MM.1S (cell line): ENCODE results near the gene LHCGR.

Source experiments
- DNase-seq: peaks from one replicate; pipeline ENCODE4 v3.0.0-alpha.2; 2015
- H2AFZ ChIP-seq: fragments of 300-600 bp; sonication (generic); 2 replicates; pipeline ENCODE4 v1.6.0; 2016; ENCODE audit warnings: antibody characterized with exemption, low read length
- H3F3A ChIP-seq: fragments of 300-600 bp; sonication (generic); 2 replicates; pipeline ENCODE4 v1.6.1; 2016; ENCODE audit warnings: mild to moderate bottlenecking, antibody characterized with exemption, low read length, moderate library complexity, mixed read lengths; ENCODE audit not compliant: insufficient read depth
- H3K27ac ChIP-seq: fragments of 300-600 bp; sonication (generic); 2 replicates; pipeline ENCODE4 v1.5.1; 2016; ENCODE audit warnings: mild to moderate bottlenecking, low read length
- H3K27me3 ChIP-seq: fragments of 300-600 bp; sonication (generic); replicated peaks from 2 replicates; pipeline ENCODE4 v1.6.0; 2016; ENCODE audit warnings: low read length; ENCODE audit not compliant: insufficient read depth
- H3K36me3 ChIP-seq: fragments of 300-600 bp; sonication (generic); replicated peaks from 2 replicates; pipeline ENCODE4 v1.6.1; 2016; ENCODE audit warnings: mild to moderate bottlenecking, low read length, mixed read lengths; ENCODE audit not compliant: insufficient read depth
- H3K4me1 ChIP-seq: fragments of 300-600 bp; sonication (generic); 2 replicates; pipeline ENCODE4 v1.6.1; 2016; ENCODE audit warnings: low read length, mixed read lengths
- H3K4me2 ChIP-seq: fragments of 300-600 bp; sonication (generic); 2 replicates; pipeline ENCODE4 v1.6.0; 2016; ENCODE audit warnings: low read depth, low read length
- H3K4me3 ChIP-seq: fragments of 300-600 bp; sonication (generic); 2 replicates; pipeline ENCODE4 v1.5.1; 2016; ENCODE audit warnings: low read length, mixed read lengths
- H3K79me2 ChIP-seq: fragments of 300-600 bp; sonication (generic); 2 replicates; pipeline ENCODE4 v1.6.1; 2016; ENCODE audit warnings: mixed run types, low read length, mixed read lengths
- H3K9ac ChIP-seq: fragments of 300-600 bp; sonication (generic); 2 replicates; pipeline ENCODE4 v1.6.1; 2016; ENCODE audit warnings: low read length, mixed read lengths
- H3K9me2 ChIP-seq: fragments of 300-600 bp; sonication (generic); replicated peaks from 2 replicates; pipeline ENCODE4 v1.6.1; 2016; ENCODE audit warnings: mild to moderate bottlenecking, low read length, mixed read lengths; ENCODE audit not compliant: insufficient read depth
- H3K9me3 ChIP-seq: fragments of 300-600 bp; sonication (generic); replicated peaks from 2 replicates; pipeline ENCODE4 v1.6.1; 2016; ENCODE audit warnings: mild to moderate bottlenecking, low read length, mixed read lengths; ENCODE audit not compliant: insufficient read depth
- H4K20me1 ChIP-seq: fragments of 300-600 bp; sonication (generic); 2 replicates; pipeline ENCODE4 v1.6.1; 2016; ENCODE audit warnings: mild to moderate bottlenecking, low read length, moderate library complexity, mixed read lengths; ENCODE audit not compliant: insufficient read depth
- EZH2 ChIP-seq: fragments of 300-600 bp; sonication (generic); optimal IDR thresholded peaks from 2 replicates; pipeline ENCODE3; 2017; ENCODE audit warnings: low read depth, mild to moderate bottlenecking, antibody characterized with exemption, low read length, mixed read lengths
- EZH2phosphoT487 ChIP-seq: fragments of 300-600 bp; sonication (generic); IDR thresholded peaks from 2 replicates; pipeline ENCODE4 v1.6.1; 2018; ENCODE audit warnings: antibody characterized with exemption, low read length
- TF ChIP-seq, protein P1 (sequence below): fragments of 300-600 bp; sonication (generic); IDR thresholded peaks from 2 replicates; pipeline ENCODE4 v1.5.1; 2016; ENCODE audit warnings: antibody characterized with exemption, low read length, mixed read lengths

LHCGR gene

DNA sequence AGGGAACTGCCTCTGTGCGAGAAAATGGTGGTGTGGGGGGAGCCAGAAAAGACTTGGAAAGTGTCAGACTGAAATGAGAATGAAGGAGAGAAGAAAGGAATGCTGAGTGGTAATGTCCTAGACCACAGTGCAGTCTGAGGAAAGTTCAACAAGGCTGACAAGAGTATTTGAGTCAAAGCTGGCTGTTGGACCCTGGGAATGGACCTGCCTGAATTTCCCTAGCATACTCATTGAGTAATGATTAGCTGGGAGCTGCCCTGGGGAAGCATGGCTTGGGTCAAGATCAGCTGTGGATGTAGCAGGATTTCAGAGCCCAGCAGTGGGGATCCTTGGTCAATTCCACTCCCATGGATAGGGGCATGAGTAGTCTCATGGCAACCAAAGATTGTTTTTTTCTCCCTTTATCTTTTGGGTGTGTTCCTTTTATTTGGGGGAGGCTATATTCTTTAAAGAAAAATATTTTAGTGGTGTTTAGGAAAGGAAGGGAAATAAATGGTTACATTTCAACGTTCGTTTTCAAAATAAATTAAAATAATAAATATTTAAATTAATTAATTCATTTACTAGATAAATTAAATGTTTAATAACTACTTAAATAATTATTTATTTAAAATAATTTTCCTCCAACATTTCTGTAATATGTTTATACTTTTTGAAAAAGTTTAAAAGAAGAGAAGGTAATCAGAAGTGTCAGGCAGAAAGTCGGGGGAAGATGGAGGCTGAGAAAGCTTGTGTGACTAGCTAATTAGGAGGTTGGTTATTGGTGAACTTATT, 15.9 kb upstream of the LHCGR start:
- Histone ChIP-seq H3K4me3 (no peak overlapping the region), H3K9me2 (no peaks in the 10 kb centered on the region), H3K79me2 (no peaks in the 10 kb centered on the region), H3K27ac (no peak overlapping the region), H3F3A (no peaks in the 10 kb centered on the region), H3K4me2 (no peak overlapping the region), H3K4me1 (no peaks in the 10 kb centered on the region), H4K20me1 (no peaks in the 10 kb centered on the region), H3K27me3 (no peaks in the 10 kb centered on the region), H2AFZ (no peak overlapping the region), H3K9me3 (no peaks in the 10 kb centered on the region), H3K9ac (no peak overlapping the region), H3K36me3 (no peaks in the 10 kb centered on the region)
- TF ChIP-seq EZH2 (no peak), EZH2phosphoT487 (no peak)
- TF ChIP-seq, protein P1, sequence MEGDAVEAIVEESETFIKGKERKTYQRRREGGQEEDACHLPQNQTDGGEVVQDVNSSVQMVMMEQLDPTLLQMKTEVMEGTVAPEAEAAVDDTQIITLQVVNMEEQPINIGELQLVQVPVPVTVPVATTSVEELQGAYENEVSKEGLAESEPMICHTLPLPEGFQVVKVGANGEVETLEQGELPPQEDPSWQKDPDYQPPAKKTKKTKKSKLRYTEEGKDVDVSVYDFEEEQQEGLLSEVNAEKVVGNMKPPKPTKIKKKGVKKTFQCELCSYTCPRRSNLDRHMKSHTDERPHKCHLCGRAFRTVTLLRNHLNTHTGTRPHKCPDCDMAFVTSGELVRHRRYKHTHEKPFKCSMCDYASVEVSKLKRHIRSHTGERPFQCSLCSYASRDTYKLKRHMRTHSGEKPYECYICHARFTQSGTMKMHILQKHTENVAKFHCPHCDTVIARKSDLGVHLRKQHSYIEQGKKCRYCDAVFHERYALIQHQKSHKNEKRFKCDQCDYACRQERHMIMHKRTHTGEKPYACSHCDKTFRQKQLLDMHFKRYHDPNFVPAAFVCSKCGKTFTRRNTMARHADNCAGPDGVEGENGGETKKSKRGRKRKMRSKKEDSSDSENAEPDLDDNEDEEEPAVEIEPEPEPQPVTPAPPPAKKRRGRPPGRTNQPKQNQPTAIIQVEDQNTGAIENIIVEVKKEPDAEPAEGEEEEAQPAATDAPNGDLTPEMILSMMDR: no peak
- no peak for DNase-seq

DNA sequence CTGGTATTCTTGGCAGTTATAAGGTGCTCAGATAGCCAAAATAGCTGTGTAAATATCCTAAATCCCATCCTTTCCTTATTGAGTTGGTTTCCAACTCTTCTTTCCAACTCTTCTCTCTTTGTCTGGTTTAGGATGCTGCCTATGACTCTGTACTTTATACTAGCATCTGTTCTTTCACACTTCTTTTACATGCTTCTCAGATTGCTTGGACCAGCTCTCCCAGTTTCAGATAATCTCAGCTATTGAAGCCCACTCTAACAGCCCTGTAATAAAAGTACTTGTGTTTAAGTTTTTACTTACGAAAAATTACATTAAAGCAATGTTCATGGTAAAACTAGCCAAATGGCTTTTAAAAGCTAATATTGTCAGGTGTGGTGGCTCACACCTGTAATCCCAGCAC, 14.7 kb upstream of the LHCGR start:
- Histone ChIP-seq H3K4me1 (no peaks in the 10 kb centered on the region), H3K9ac (no peak overlapping the region), H4K20me1 (no peaks in the 10 kb centered on the region), H3F3A (no peaks in the 10 kb centered on the region), H3K9me3 (no peaks in the 10 kb centered on the region), H3K4me2 (no peak overlapping the region), H2AFZ (no peak overlapping the region), H3K36me3 (no peaks in the 10 kb centered on the region), H3K79me2 (no peaks in the 10 kb centered on the region), H3K27me3 (no peaks in the 10 kb centered on the region), H3K4me3 (no peak overlapping the region), H3K9me2 (no peaks in the 10 kb centered on the region), H3K27ac (no peak overlapping the region)
- no peak for DNase-seq
- TF ChIP-seq, protein P1: no peak
- TF ChIP-seq EZH2: no peak
- no peak for TF ChIP-seq EZH2phosphoT487

DNA sequence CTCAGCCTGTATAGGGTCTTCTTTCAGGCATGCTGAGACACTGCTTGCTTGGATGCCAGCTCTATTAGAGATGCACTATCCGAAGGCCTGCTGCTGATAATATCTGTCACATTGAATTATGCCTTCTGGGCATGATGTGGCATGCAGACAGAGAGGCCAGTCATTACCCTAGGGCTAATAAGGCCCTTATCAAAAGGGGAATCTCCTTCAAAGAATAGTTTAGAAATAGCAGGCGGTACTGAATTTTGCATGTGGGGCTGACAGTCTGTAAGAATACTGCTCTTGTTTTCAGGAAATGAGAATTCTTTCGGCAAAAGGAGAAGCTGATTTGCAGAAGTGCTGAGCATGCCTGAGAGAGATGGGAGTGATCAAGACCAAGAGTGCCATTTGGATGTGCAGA, 13.1 kb upstream of the LHCGR start:
- TF ChIP-seq EZH2: no peak
- TF ChIP-seq, protein P1: no peak
- TF ChIP-seq EZH2phosphoT487: no peak

More for the DNA sequence above, 13.1 kb upstream of the LHCGR start:
- H3K27ac ChIP-seq: no peak overlapping the region
- H3F3A ChIP-seq: no peaks in the 10 kb centered on the region
- no peak overlapping the region for H2AFZ ChIP-seq
- H3K27me3 ChIP-seq: no peaks in the 10 kb centered on the region
- no peaks in the 10 kb centered on the region for H4K20me1 ChIP-seq
- H3K9ac ChIP-seq: no peak overlapping the region
- H3K9me3 ChIP-seq: no peaks in the 10 kb centered on the region
- no peaks in the 10 kb centered on the region for H3K4me1 ChIP-seq
- no peaks in the 10 kb centered on the region for H3K79me2 ChIP-seq
- H3K9me2 ChIP-seq: no peaks in the 10 kb centered on the region
- H3K4me2 ChIP-seq: no peak overlapping the region
- H3K36me3 ChIP-seq: no peaks in the 10 kb centered on the region
- DNase-seq: no peak
- no peak overlapping the region for H3K4me3 ChIP-seq
